SK-N-MC (cell line): ENCODE results near the gene RNF13.

Experiments used
- EZH2 ChIP-seq: fragments of 200-600 bp; sonication (generic); IDR thresholded peaks from one replicate; pipeline ENCODE4 v1.6.1; 2017; ENCODE audit warnings: antibody characterized with exemption
- FOXP2 ChIP-seq: optimal IDR thresholded peaks from 2 replicates; pipeline ENCODE3; 2011; ENCODE audit warnings: mild to moderate bottlenecking, moderate library complexity; ENCODE audit not compliant: insufficient read depth; ENCODE audit errors: extremely low read length, control extremely low read depth
- POLR2AphosphoS5 ChIP-seq: IDR thresholded peaks from 2 replicates; pipeline ENCODE4 v1.6.1; 2012; ENCODE audit warnings: mild to moderate bottlenecking, low read depth, low read length, borderline replicate concordance

GRCh38 chr3:149777414-149778214 is 35.4 kb upstream of the RNF13 start:
- TF ChIP-seq POLR2AphosphoS5 (no peak), EZH2 (no peak), FOXP2 (no peak)
